ENCODE data around the gene CENPS.

Gene CENPS

GRCh38 chr1:10430216-10431069 lies at the start of gene CENPS:
CENPS (plus strand) TSS chr1:10430433; CDS start chr1:10430518, 85 bp downstream.
- in situ Hi-C loops (cut with HindIII; ENCODE audit: low sequenced_read_pairs), result no loop called here

DNA sequence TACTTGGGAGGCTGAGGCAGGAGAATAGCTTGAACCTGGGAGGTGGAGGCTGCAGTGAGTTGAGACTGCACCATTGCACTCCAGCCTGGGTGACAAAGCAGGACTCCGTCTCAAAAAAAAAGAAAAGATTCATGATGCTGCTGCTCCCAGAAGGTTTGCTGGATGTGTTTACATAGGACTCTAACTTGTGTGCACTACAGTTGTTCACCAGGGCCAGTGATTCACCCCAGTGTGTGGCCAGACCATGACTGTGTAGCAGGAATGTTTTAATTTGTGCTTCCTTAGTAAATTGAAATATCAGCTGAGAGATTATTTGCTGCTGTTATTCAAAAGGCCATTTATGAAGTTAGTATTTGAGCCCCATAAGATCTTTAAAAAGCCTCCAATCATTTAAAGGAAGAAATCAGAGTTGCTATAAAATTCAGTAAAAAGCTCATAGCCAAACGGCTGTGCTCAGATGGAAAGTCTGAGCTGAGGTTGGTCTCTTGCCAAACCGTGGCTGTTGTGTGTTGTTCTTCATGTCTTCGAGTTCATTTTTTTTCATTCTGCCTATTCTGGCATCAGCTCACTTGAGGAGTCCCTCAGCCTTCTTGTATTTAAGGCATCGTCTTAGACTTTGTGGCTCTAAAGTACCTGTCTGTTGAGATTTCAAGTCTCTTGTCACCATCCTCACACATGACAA lies 49.5 kb upstream of the CENPS start:
- in situ Hi-C loops (cut with HindIII; ENCODE audit: low sequenced_read_pairs), result no loop called here

DNA sequence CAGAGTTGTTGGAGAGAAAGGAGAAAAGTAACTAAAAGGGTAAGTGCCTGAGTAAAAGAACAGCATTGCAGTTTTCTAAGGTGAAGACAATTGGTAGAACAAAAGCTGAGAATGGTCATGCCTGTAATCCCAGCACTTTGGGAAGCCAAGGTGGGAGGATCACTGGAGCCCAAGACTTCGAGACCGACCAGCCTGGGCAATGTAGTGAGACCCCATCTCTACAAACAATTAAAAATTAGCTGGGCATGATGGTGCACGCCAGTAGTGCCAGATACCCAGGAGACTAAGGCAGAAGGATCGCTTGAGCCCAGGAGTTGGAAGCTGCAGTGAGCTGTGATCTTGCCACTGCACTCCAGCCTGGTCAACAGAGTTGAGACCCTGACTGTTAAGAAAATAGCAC lies 46.6 kb upstream of the CENPS start:
- in situ Hi-C loops (cut with HindIII; ENCODE audit: low sequenced_read_pairs), result no loop called here

DNA sequence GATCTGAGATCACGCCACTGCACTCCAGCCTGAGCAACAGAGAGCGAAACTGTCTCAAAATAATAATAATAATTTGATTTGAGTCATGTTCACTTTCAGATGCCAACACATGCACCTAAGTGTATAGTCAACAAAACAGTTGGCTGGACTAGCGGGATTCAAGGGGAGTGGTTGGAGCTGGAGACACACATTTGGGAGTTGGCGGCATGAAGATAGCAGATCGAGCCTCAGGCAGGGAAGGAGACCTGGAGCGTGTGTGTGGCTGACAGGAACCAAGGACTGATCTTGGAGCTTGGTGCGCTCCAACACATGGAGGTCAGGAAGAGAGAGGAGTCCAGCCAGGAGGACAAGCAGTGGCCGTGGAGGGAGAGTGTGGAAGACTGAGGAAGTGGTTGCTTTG lies 46.0 kb upstream of the CENPS start:
- in situ Hi-C loops (cut with HindIII; ENCODE audit: low sequenced_read_pairs), result no loop called here

- in situ Hi-C loops (cut with HindIII; ENCODE audit: low sequenced_read_pairs), result no loop called here
These were observed 43.2 kb upstream of the CENPS start for GRCh38 chr1:10386761-10387676.

GRCh38 chr1:10387677-10388386 lies 42.4 kb upstream of the CENPS start:
- in situ Hi-C loops (cut with HindIII; ENCODE audit: low sequenced_read_pairs), result no loop called here

- in situ Hi-C loops (cut with HindIII; ENCODE audit: low sequenced_read_pairs), result no loop called here
These were observed 41.9 kb upstream of the CENPS start for GRCh38 chr1:10388387-10388715.

GRCh38 chr1:10389271-10389973 lies 40.8 kb upstream of the CENPS start:
- in situ Hi-C loops (cut with HindIII; ENCODE audit: low sequenced_read_pairs), result no loop called here

- in situ Hi-C loops (cut with HindIII; ENCODE audit: low sequenced_read_pairs), result no loop called here
These were observed 33.4 kb upstream of the CENPS start for GRCh38 chr1:10396870-10397269.

DNA sequence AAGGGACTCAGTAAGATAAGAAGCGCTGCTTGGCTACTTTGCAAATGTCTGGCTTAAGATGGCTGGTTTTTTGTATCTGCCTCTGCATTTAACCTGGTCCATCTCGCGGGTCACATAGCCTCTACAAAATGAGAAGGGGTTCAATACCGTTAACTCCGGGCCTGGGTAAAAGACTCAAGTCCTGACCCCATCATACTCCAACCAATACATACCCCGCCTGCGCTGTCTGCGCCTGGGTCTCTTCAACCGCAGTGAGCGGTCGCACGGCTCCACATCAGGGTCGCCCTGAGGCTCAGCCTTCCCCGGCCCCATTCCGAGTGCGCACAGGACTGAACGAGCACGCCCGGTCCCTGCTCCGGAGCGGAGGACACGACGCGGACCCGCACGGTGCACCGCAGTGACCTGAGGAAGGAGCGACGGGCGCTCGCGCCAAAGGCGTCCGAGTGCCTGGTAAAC lies 31.9 kb upstream of the CENPS start:
- in situ Hi-C loops (cut with HindIII; ENCODE audit: low sequenced_read_pairs), result no loop called here

- in situ Hi-C loops (cut with HindIII; ENCODE audit: low sequenced_read_pairs), result no loop called here
These were observed 31.3 kb upstream of the CENPS start, which contains the start of gene PGD for GRCh38 chr1:10398734-10399443. PGD (plus strand) TSS chr1:10399064; CDS start chr1:10399118, 54 bp downstream.

DNA sequence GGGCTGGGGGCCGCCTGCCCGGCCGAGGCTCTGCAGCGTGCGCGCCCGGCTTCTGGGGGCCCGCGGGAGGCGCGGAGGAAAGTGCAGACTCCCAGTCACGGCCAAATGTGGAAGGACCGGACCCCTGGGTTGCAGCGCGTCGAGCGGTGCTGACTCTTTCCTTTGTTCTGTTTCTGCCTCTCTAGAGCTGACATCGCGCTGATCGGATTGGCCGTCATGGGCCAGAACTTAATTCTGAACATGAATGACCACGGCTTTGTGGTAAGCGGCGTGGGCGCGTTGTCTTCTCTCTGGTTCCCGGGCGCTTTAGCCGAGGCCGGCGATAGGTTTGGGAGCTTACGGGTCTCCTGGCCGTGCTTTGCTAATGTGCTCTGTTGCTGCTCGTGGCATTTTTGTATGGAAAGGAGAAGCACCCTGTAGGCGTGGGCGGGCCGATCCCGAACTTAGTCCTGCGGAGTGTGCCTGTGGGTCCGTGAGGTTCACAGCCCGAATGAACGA lies 30.7 kb upstream of the CENPS start:
- in situ Hi-C loops (cut with HindIII; ENCODE audit: low sequenced_read_pairs), result no loop called here

GRCh38 chr1:10400013-10400412 lies 30.2 kb upstream of the CENPS start:
- in situ Hi-C loops (cut with HindIII; ENCODE audit: low sequenced_read_pairs), result no loop called here

- in situ Hi-C loops (cut with HindIII; ENCODE audit: low sequenced_read_pairs), result no loop called here
These were observed 29.0 kb upstream of the CENPS start for GRCh38 chr1:10401281-10401680.

DNA sequence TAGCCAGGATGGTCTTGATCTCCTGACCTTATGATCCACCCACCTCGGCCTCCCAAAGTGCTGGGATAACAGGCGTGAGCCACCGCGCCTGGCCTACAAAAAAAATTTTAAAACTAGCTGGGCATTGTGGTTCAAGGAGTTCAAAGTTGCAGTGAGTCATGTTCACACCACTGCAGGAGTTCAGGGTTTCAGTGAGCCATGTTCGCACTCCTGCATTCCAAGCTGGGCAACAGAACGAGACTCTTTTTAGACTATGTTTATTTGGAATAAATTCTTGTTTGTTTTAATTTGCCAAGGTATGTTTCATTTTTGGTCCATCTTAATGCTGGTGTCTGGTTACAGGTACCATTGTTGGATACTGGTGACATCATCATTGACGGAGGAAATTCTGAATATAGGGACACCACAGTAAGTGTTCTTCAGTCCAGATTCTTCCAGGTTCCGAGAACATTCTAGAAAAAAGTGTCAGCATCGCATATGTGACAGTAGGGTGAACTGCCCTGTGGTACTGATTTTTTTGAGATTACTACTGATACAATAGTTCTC lies 27.4 kb upstream of the CENPS start:
- in situ Hi-C loops (cut with HindIII; ENCODE audit: low sequenced_read_pairs), result no loop called here

DNA sequence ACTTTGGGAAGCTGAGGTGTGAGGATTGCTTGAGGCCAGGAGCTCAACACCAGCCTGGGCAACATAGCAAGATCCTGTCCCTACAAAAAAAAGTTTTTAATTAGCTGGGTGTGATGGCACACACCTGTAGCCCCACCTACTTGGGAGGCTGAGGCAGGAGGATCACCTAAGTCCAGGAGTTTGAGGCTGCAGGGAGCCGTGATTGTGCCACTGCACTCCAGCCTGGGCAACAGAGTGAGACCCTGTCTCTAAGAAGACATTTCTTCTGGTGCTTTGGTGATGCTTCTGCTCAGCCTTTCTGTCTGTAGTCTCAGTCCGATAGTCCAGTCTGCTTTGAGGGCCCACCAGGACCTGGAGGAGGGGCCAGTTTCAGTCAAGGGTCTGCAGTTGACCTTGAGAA lies 23.0 kb upstream of the CENPS start:
- in situ Hi-C loops (cut with HindIII; ENCODE audit: low sequenced_read_pairs), result no loop called here

DNA sequence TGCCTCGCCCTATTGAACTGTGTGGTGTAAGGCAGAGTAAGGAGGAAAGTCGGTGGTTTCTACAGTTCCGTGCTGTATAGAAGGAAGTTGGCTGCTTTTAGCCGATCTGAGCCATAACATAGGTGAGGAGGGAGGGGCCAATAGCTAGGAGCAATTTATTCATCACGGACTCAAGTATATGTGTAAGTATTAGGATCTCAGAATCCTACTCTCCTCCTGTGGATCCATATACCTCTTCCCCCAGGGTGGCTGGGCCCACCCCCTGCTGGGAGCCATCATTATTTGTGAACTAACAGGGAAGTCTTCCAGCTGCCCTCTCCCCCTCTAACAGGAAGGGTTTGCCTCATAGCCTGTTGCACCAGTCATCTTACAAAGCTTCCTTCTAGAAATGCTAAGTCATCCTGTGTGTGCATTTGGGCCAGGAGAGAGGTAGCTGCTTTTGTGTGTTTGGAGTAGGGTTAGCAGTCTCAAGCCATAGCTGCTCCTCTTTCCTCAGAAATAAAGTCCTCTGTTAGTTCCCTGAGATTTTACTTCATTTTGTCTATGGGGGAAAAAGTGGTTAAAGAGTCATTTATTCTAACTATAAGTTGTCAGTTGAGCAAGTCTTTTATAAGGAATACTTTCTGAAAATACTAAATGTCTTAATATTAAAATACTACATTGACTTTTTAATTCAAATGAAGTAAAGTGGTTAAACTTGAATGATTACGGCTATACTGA lies 14.9 kb upstream of the CENPS start:
- in situ Hi-C loops (cut with HindIII; ENCODE audit: low sequenced_read_pairs), result loop anchor here (5.0 kb wide), 1 partner anchor 42 kb away; no protein-coding TSS in a partner anchor

DNA sequence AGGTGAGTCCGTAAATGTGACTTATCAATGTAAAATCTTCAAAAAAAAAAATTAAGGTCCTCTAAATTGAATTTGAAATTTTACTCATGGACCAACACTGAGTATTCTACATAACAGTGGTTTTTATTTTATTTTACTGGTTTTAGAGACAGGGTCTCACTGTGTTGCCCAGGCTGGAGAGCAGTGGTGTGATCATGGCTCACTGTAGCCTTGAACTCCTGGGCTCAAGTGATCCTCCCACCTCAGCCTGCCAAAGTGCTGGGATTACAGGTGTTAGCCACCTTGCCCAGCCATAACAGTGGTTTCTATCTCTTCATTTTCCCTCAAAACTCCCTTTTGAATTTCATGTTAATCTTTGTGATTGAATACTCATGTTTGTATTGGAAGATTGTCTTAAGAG lies 14.3 kb upstream of the CENPS start:
- in situ Hi-C loops (cut with HindIII; ENCODE audit: low sequenced_read_pairs), result loop anchor here (5.0 kb wide), 1 partner anchor 41 kb away; no protein-coding TSS in a partner anchor

All from endothelial cell of hepatic sinusoid (primary cell).